WTC11 (cell line): ENCODE data around the gene IL21R. TPM values are rescaled to one million over a fixed set of nuclear protein-coding genes. Genes with fewer than 3 reads are reported as not detected.

Experiments
- ATAC-seq: fragments of 200-7000 bp; cut with Tn5 transposase; 2 replicates; pipeline ENCODE4 v1.10.0; 2021; ENCODE audit warnings: mild to moderate bottlenecking, moderate library complexity
- CTCF ChIA-PET: fragments of 300-600 bp; sonication (Branson Sonifier 250); formaldehyde crosslinking; loops from one replicate; lab custom pipeline; 2021; ENCODE audit warnings: antibody characterized with exemption; lab: Charles Lee
- POLR2A ChIA-PET: fragments of 350-600 bp; sonication (Branson Sonifier 250); formaldehyde crosslinking; loops from one replicate; lab custom pipeline; 2021; ENCODE audit warnings: antibody characterized with exemption; lab: Charles Lee
- DNase-seq: peaks from one replicate; pipeline ENCODE4 v3.0.0; 2021; ENCODE audit warnings: low spot score
- H3K27ac Mint-ChIP-seq: 2 replicates; pipeline ENCODE4 v1.8.0; 2021; ENCODE audit warnings: mixed read lengths
- H3K27me3 Mint-ChIP-seq: 2 replicates; pipeline ENCODE4 v1.8.0; 2021; ENCODE audit warnings: low read depth, mild to moderate bottlenecking, moderate library complexity, mixed read lengths
- H3K36me3 Mint-ChIP-seq: 2 replicates; pipeline ENCODE4 v1.8.0; 2021; ENCODE audit warnings: mixed read lengths
- H3K4me1 Mint-ChIP-seq: 2 replicates; pipeline ENCODE4 v1.8.0; 2022; ENCODE audit warnings: mixed read lengths
- H3K4me3 Mint-ChIP-seq: 2 replicates; pipeline ENCODE4 v1.8.0; 2021; ENCODE audit warnings: mild to moderate bottlenecking, moderate library complexity, mixed read lengths
- H3K9me3 Mint-ChIP-seq: 2 replicates; pipeline ENCODE4 v1.8.0; 2021; ENCODE audit warnings: mixed read lengths
- ATF2 ChIP-seq: sonication (generic); formaldehyde crosslinking; IDR thresholded peaks from 2 replicates; pipeline ENCODE4 v1.8.1; 2022; ENCODE audit warnings: low read depth, missing genetic modification reagents, borderline replicate concordance
- E2F5 ChIP-seq: sonication (generic); formaldehyde crosslinking; IDR thresholded peaks from 2 replicates; pipeline ENCODE4 v1.8.1; 2022; ENCODE audit warnings: mild to moderate bottlenecking, moderate library complexity, missing genetic modification reagents
- ESRRA ChIP-seq: sonication (generic); formaldehyde crosslinking; IDR thresholded peaks from 2 replicates; pipeline ENCODE4 v1.8.1; 2022; ENCODE audit warnings: mild to moderate bottlenecking, missing genetic modification reagents, borderline replicate concordance
- FOXK1 ChIP-seq: sonication (generic); formaldehyde crosslinking; IDR thresholded peaks from 2 replicates; pipeline ENCODE4 v1.8.0; 2022; ENCODE audit warnings: mild to moderate bottlenecking, moderate library complexity, missing genetic modification reagents
- FOXP4 ChIP-seq: sonication (generic); formaldehyde crosslinking; IDR thresholded peaks from 2 replicates; pipeline ENCODE4 v1.8.0; 2022; ENCODE audit warnings: mild to moderate bottlenecking, missing genetic modification reagents
- GRHL2 ChIP-seq: fragments of 250-450 bp; sonication (Bioruptor Pico); IDR thresholded peaks from 2 replicates; pipeline ENCODE4 v1.8.0; 2022; ENCODE audit warnings: mild to moderate bottlenecking, moderate library complexity; ENCODE audit not compliant: insufficient replicate concordance, severe bottlenecking
- JUN ChIP-seq: sonication (generic); formaldehyde crosslinking; IDR thresholded peaks from 2 replicates; pipeline ENCODE4 v1.8.0; 2023; ENCODE audit warnings: mild to moderate bottlenecking, missing genetic modification reagents
- NFATC4 ChIP-seq: fragments of 250-450 bp; sonication (Bioruptor Pico); IDR thresholded peaks from 2 replicates; pipeline ENCODE4 v1.9.0; 2021; ENCODE audit warnings: mild to moderate bottlenecking
- NFE2L1 ChIP-seq: sonication (generic); formaldehyde crosslinking; IDR thresholded peaks from 2 replicates; pipeline ENCODE4 v1.8.1; 2023; ENCODE audit warnings: missing genetic modification reagents
- PRDM15 ChIP-seq: sonication (generic); formaldehyde crosslinking; IDR thresholded peaks from 2 replicates; pipeline ENCODE4 v1.8.0; 2022; ENCODE audit warnings: missing genetic modification reagents
- PREB ChIP-seq: sonication (generic); formaldehyde crosslinking; IDR thresholded peaks from 2 replicates; pipeline ENCODE4 v1.8.1; 2022; ENCODE audit warnings: mild to moderate bottlenecking, missing genetic modification reagents, moderate library complexity, borderline replicate concordance
- SMAD4 ChIP-seq: sonication (generic); formaldehyde crosslinking; IDR thresholded peaks from 2 replicates; pipeline ENCODE4 v1.8.0; 2022; ENCODE audit warnings: mild to moderate bottlenecking, missing genetic modification reagents
- TP53 ChIP-seq: sonication (generic); formaldehyde crosslinking; IDR thresholded peaks from 2 replicates; pipeline ENCODE4 v1.8.1; 2023; ENCODE audit warnings: mild to moderate bottlenecking, missing genetic modification reagents
- ZNF219 ChIP-seq: sonication (generic); formaldehyde crosslinking; IDR thresholded peaks from 2 replicates; pipeline ENCODE4 v1.8.0; 2023; ENCODE audit warnings: missing genetic modification reagents, mild to moderate bottlenecking, borderline replicate concordance
- total RNA-seq: library from RNA; stranded (reverse); gene quantifications from 3 replicates; pipeline ENCODE4 v1.2.3, GENCODE V29; 2021

IL21R gene
- total RNA-seq, 1 experiment from 2014 or later: 0.70 TPM

- DNase-seq (no peak), ATAC-seq (no peak)
- Mint-ChIP-seq H3K9me3 (no peaks in the 10 kb centered on the region), H3K27me3 (no peaks in the 10 kb centered on the region), H3K36me3 (peaks cover 9% of the 10 kb centered on the region), H3K4me1 (no peaks in the 10 kb centered on the region; the same call in 1 of the 2 replicates), H3K27ac (no peak overlapping the region), H3K4me3 (no peak overlapping the region)
- ChIA-PET POLR2A (no interaction called here), CTCF (interaction anchor here (0.7 to 1.5 kb wide), 5 partner anchors 20 to 350 kb away, joined by 3 to 9 read pairs (median 5); no protein-coding TSS in a partner anchor)
- TF ChIP-seq PRDM15: no peak
- TF ChIP-seq ESRRA (CRISPR knock-in tag): no peak
- no peak for TF ChIP-seq ZNF219 (CRISPR knock-in tag)
- TF ChIP-seq FOXP4 (CRISPR knock-in tag): no peak
These were observed 58.2 kb downstream of the IL21R start for GRCh38 chr16:27460213-27460612.

GRCh38 chr16:27460663-27461482 is 58.9 kb downstream of the IL21R start:
- POLR2A ChIA-PET: no interaction called here
- Mint-ChIP-seq H3K4me3 (no peak overlapping the region), H3K4me1 (no peaks in the 10 kb centered on the region; the same call in 1 of the 2 replicates), H3K27ac (no peak overlapping the region), H3K27me3 (no peaks in the 10 kb centered on the region), H3K36me3 (peaks cover 14% of the 10 kb centered on the region), H3K9me3 (no peaks in the 10 kb centered on the region)
- no peak for DNase-seq
- no peak for TF ChIP-seq PREB (CRISPR knock-in tag)
- TF ChIP-seq E2F5: no peak
- no peak for TF ChIP-seq NFATC4 (CRISPR knock-in tag)
- TF ChIP-seq JUN: no peak
- TF ChIP-seq SMAD4 (CRISPR knock-in tag): no peak
- no peak for TF ChIP-seq NFE2L1 (CRISPR knock-in tag)
- TF ChIP-seq FOXK1 (CRISPR knock-in tag): no peak
- TF ChIP-seq ATF2 (CRISPR knock-in tag): no peak
- no peak for TF ChIP-seq TP53
- no peak for TF ChIP-seq GRHL2 (CRISPR knock-in tag)
- ATAC-seq: no peak
- CTCF ChIA-PET: interaction anchor here (0.9 to 1.5 kb wide), 4 partner anchors 21 to 351 kb away, joined by 3 to 5 read pairs (median 5); no protein-coding TSS in a partner anchor
